ENCODE results near the gene SLC45A1. TPM values are rescaled to one million over a fixed set of nuclear protein-coding genes. Genes with fewer than 3 reads are reported as not detected.

The SLC45A1 gene
- total and polyA plus RNA-seq, 2 donors (not counting 1 experiment from before 2014, with no cell fraction given) = 0.54 to 0.64 TPM

GRCh38 chr1:8333246-8333987 is 15.5 kb downstream of the SLC45A1 start:
- no peak overlapping the region for H3K4me3 ChIP-seq (ENCODE audit: control extremely low read depth in 1 of 5, extremely low read depth in 1 of 5, insufficient read depth in 1 of 5, low read depth in 2 of 5, low read length in 4 of 5)
- no peak overlapping the region for H3K4me2 ChIP-seq (replicated peaks; ENCODE audit: low read depth, low read length, poor library complexity, severe bottlenecking)
- no peaks in the 10 kb centered on the region for H3K4me1 ChIP-seq (ENCODE audit: control insufficient read depth in 2 of 2, insufficient read depth in 2 of 2, low read length in 2 of 2)
- H3K27me3 ChIP-seq (replicated peaks in 1 of 4; ENCODE audit: control extremely low read depth in 1 of 4, control insufficient read depth in 3 of 4, insufficient read depth in 4 of 4, low read length in 3 of 4) = no peaks in the 10 kb centered on the region
- CTCF ChIA-PET = no interaction called here
- H3K27me3 Mint-ChIP-seq = no peaks in the 10 kb centered on the region
- TF ChIP-seq CTCF (IDR thresholded peaks at IDR 0.05) = no peak
- TF ChIP-seq EZH2 (IDR thresholded peaks at IDR 0.05; ENCODE audit: borderline replicate concordance, insufficient read depth, low read depth, low read length, poor library complexity, severe bottlenecking) = no peak
- POLR2A ChIA-PET = no interaction called here
- intact Hi-C loops (cut with micrococcal nuclease) = no loop called here
- no peaks in the 10 kb centered on the region for H3K79me2 ChIP-seq (ENCODE audit: control insufficient read depth, insufficient read depth, low read length)
- no peak overlapping the region for H3K9ac ChIP-seq (ENCODE audit: low read length)
- H2AFZ ChIP-seq (ENCODE audit: insufficient read depth, low read depth, low read length, poor library complexity, severe bottlenecking) = no peak overlapping the region
- no peak overlapping the region for H3K27ac Mint-ChIP-seq
- DNase-seq (no peak), ATAC-seq (ENCODE audit: low read depth) (no peak)
- no peaks in the 10 kb centered on the region for H3K9me3 Mint-ChIP-seq (ENCODE audit: insufficient read depth)
- no peak overlapping the region for H3K4me3 Mint-ChIP-seq
- no peaks in the 10 kb centered on the region for H3K4me1 Mint-ChIP-seq
- WGBS (ENCODE audit: insufficient coverage) = 94% methylated on average over 15 of the region's 16 CpGs
- H3K9me3 ChIP-seq (ENCODE audit: control extremely low read depth in 1 of 3, control insufficient read depth in 2 of 3, insufficient read depth in 1 of 3, low read length in 2 of 3) = peaks cover 0 to 20% (median 0%) of the 10 kb centered on the region in 3 donors
- no peak overlapping the region for H3K27ac ChIP-seq (ENCODE audit: low read length in 2 of 2)
- H3K36me3 ChIP-seq (replicated peaks in 1 of 2; ENCODE audit: control extremely low read depth in 1 of 2, control insufficient read depth in 1 of 2, extremely low read depth in 1 of 2, insufficient read depth in 2 of 2, low read length in 1 of 2) = no peaks in the 10 kb centered on the region
- no peaks in the 10 kb centered on the region for H4K20me1 ChIP-seq (ENCODE audit: control insufficient read depth, insufficient read depth, low read length, poor library complexity, severe bottlenecking)

- Histone ChIP-seq H3K4me1 (ENCODE audit: control insufficient read depth in 2 of 2, insufficient read depth in 2 of 2, low read length in 2 of 2) (no peaks in the 10 kb centered on the region), H4K20me1 (ENCODE audit: control insufficient read depth, insufficient read depth, low read length, poor library complexity, severe bottlenecking) (no peaks in the 10 kb centered on the region), H3K4me2 (replicated peaks; ENCODE audit: low read depth, low read length, poor library complexity, severe bottlenecking) (no peak overlapping the region), H3K9me3 (ENCODE audit: control extremely low read depth in 1 of 3, control insufficient read depth in 2 of 3, insufficient read depth in 1 of 3, low read length in 2 of 3) (peaks cover 0 to 22% (median 0%) of the 10 kb centered on the region in 3 donors), H3K79me2 (ENCODE audit: control insufficient read depth, insufficient read depth, low read length) (no peaks in the 10 kb centered on the region), H3K9ac (ENCODE audit: low read length) (no peak overlapping the region), H3K27ac (ENCODE audit: low read length in 2 of 2) (no peak overlapping the region), H3K27me3 (replicated peaks in 1 of 4; ENCODE audit: control extremely low read depth in 1 of 4, control insufficient read depth in 3 of 4, insufficient read depth in 4 of 4, low read length in 3 of 4) (no peaks in the 10 kb centered on the region), H3K36me3 (replicated peaks in 1 of 2; ENCODE audit: control extremely low read depth in 1 of 2, control insufficient read depth in 1 of 2, extremely low read depth in 1 of 2, insufficient read depth in 2 of 2, low read length in 1 of 2) (no peaks in the 10 kb centered on the region), H2AFZ (ENCODE audit: insufficient read depth, low read depth, low read length, poor library complexity, severe bottlenecking) (no peak overlapping the region), H3K4me3 (ENCODE audit: control extremely low read depth in 1 of 5, extremely low read depth in 1 of 5, insufficient read depth in 1 of 5, low read depth in 2 of 5, low read length in 4 of 5) (no peak overlapping the region)
- no peaks in the 10 kb centered on the region for H3K27me3 Mint-ChIP-seq
- no peaks in the 10 kb centered on the region for H3K4me1 Mint-ChIP-seq
- ChIA-PET POLR2A (no interaction called here), CTCF (no interaction called here)
- intact Hi-C loops (cut with micrococcal nuclease) = no loop called here
- ATAC-seq (ENCODE audit: low read depth) (no peak), DNase-seq (no peak)
- H3K9me3 Mint-ChIP-seq (ENCODE audit: insufficient read depth) = no peaks in the 10 kb centered on the region
- no peak overlapping the region for H3K4me3 Mint-ChIP-seq
- no peak overlapping the region for H3K27ac Mint-ChIP-seq
- TF ChIP-seq EZH2 (IDR thresholded peaks at IDR 0.05; ENCODE audit: borderline replicate concordance, insufficient read depth, low read depth, low read length, poor library complexity, severe bottlenecking) (no peak), CTCF (IDR thresholded peaks at IDR 0.05) (no peak)
- WGBS (ENCODE audit: insufficient coverage) = 98% methylated on average over 22 of the region's 24 CpGs
These were observed 16.4 kb downstream of the SLC45A1 start for GRCh38 chr1:8334106-8334851.
